Stomach (tissue), 4 donors: ENCODE data around the gene ITGB8.

Experiments used
- CTCF ChIP-seq, 7 experiments: fragments of 450-650 bp in 4 of 7; fragments of 200-600 bp in 3 of 7; sonication (generic) in 3 of 7; IDR thresholded peaks; one replicate each; pipeline ENCODE4 v1.5.1; 2016 to 2019; ENCODE audit warnings: antibody characterized with exemption in 7 of 7, control low read depth in 2 of 7, mild to moderate bottlenecking in 1 of 7
- POLR2A ChIP-seq, 4 donors: fragments of 450-650 bp; IDR thresholded peaks; one replicate each; pipeline ENCODE4 v1.6.1; 2016; ENCODE audit warnings: antibody characterized with exemption in 4 of 4, control low read depth in 2 of 4, mild to moderate bottlenecking in 1 of 4, moderate library complexity in 1 of 4

GRCh38 chr7:20312562-20312961, 18.1 kb upstream of the ITGB8 start:
- TF ChIP-seq POLR2A (IDR thresholded peaks at IDR 0.05) = no peak
- TF ChIP-seq CTCF (IDR thresholded peaks at IDR 0.05) = no peak
